Cardiac septum (tissue), 1 donor: Measurements from ENCODE around the gene ST6GALNAC1. TPM values are rescaled to one million over a fixed set of nuclear protein-coding genes. Genes with fewer than 3 reads are reported as not detected.
"Not testable (repeated sequence)": the region's sequence is repeated elsewhere in the genome, so short reads cannot be mapped to it uniquely, and the experiment has no call there.

Experiments used
- DNase-seq: peaks from one replicate; pipeline ENCODE4 v3.0.0-alpha.2; 2020; ENCODE audit warnings: low spot score
- intact Hi-C: fragments of 100-400 bp; cut with DNase I; formaldehyde crosslinking; loops from one replicate; pipeline ENCODE4 v1.14.0; 2022
- total RNA-seq: library from RNA; stranded (reverse); fragmentation: NEBNext Ultra II Directional; extraction: Animal tissue kit (Norgen Biotek cat#: 25700); gene quantifications from one replicate; pipeline ENCODE4 v1.2.1, GENCODE V29; 2021
- donor health status: DM: no; HTN: no; CAD: no.

ST6GALNAC1 gene
- total RNA-seq, 1 donor from 2014 or later = 1.9 TPM

GRCh38 chr17:76625496-76625895 lies 18.1 kb downstream of the ST6GALNAC1 start:
- intact Hi-C loops = loop anchor here (2.0 to 10.0 kb wide), 3 partner anchors 49 to 103 kb away; no protein-coding TSS in a partner anchor

DNA sequence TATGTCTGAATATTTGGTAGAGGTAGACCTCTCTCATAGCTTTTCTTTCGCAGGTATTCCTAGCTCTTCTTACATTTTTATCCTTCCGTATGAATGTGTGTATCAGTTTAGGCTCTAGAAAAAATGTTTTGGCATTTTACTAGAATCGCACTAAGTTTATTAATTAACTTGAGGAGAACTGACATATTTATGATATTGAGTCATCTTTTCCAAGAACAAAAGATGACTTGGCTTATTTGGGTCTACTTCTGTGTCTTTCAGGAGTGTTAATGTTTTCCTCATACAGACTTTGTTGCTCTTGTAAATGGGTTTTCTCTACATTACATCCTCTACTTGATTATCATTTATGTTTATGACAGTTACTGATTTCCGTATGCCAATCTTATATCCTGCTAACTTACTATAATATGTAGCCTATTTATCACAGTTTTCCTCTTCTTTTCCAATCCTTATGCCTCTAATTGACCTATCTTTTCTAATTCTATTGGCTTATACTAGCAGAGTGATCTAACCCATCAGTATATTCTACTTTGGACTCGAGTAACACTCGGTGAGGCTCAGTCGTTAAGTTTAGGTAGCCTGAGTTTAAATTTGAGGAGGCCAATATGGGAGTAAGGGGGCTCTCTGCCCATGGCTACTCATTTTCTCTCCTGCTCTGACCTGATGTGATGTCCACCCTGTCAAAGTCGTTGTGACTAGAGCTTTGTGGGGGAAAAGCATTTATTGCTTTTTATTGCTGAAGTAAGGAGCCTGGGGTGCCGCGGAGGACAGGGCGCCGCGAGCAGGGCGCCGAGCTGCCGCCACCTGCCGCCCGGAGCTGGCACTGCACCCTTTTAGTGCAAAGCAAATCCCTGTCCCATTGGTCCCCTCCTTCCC lies 20.0 kb downstream of the ST6GALNAC1 start:
- peak; percentile 91 for DNase-seq
- intact Hi-C loops = loop anchor here (2.0 to 10.0 kb wide), 3 partner anchors 51 to 101 kb away; no protein-coding TSS in a partner anchor

More at GRCh38 chr17:76625496-76625895, 18.1 kb downstream of the ST6GALNAC1 start:
- no peak for DNase-seq

DNA sequence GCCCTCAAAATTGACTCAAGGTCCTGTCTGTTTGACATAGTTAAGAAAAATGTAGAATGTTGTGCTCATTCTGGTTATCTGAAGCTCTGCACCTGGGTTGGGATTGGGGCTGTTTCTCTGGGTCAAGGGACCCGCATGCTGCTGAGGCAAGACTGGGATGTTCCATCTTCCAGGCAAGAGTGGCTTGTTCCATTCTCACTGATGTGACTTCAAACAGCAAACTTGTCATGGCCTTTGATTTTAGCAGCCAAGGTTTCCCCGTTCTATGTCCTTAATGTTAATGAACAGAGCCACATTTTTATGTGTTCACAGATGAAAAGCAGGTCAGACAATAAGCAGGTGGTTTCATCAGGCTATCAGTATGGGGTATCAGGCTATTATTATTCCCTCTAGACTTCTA lies 25.7 kb downstream of the ST6GALNAC1 start:
- DNase-seq = no peak
- intact Hi-C loops = no loop called here

DNA sequence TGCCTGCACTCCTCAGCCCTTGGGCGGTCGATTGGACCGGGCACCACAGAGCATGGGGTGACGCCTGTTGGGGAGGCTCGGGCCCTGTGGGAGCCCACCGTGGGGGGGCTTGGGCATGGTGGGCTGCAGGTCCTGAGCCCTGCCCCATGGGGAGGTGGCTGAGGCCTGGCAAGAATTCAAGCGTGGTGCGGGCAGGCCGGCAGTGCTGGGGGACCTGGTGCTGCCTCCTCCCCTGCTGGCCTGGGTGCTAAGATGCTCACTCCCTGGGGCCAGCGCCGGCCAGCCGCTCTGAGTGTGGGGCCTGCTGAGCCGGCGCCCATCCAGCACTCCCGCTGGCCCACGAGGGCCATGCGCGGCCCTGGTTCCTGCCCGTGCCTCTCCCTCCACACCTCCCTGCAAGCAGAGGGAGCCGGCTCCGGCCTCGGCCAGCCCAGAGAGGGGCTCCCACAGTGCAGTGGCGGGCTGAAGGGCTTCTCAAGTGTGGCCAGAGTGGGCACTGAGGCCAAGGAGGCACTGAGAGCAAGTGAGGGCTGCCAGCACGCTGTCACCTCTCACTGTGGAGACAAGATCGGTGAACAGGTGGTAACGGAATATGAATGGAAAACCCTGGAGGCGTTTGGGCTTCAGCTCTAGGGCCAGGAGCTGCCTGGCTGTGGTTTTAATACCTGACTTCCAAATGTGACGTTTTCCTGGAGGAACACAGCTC lies 28.5 kb downstream of the ST6GALNAC1 start:
- intact Hi-C loops = no loop called here
- no peak for DNase-seq

GRCh38 chr17:76614064-76614759 lies 29.3 kb downstream of the ST6GALNAC1 start:
- DNase-seq, intact Hi-C loops: not testable (repeated sequence)

DNA sequence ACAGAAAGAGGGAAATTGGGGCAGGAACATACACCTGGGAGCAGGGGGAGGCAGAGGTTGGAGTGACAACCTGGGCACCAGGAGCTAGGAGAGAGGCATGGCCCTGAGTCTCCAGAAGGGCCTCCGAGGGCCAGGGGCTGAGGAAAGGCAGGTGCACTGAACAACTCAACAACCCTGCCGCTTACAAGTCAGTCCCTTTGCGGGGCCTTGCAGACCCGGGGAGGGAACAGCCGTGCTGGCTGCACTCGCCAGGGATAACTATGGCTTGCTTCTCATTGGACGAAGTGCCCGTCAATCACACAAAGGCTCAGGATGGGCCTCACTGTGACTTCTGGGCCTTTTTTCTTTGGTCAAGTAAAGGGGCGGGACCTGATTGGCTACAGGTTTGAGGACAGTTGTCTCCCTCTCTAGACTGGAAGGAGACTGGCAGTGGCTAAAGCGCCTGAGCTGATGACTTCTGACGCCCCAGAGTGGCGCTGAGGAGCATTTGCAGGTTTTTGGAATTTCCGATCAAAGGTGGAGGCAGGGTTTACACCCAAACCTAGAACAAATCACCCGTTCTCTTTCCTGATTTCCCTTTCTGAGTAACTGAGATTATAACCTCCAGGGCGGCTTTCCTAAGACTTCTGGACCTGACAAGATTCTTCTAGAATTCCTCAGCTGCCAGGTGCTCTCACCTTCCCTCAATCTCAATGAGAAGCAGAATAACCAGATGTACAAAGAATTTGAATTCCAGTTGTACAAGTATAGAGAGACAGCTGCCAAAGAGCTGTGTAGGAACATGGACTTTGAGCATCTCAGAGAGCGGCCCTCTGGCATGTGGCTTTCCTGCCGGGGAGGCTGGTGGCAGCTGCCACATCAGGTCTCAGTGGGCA lies 30.3 kb downstream of the ST6GALNAC1 start:
- intact Hi-C loops = no loop called here
- no peak for DNase-seq

GRCh38 chr17:76612465-76612864 lies 31.1 kb downstream of the ST6GALNAC1 start:
- DNase-seq = no peak
- intact Hi-C loops = no loop called here

DNA sequence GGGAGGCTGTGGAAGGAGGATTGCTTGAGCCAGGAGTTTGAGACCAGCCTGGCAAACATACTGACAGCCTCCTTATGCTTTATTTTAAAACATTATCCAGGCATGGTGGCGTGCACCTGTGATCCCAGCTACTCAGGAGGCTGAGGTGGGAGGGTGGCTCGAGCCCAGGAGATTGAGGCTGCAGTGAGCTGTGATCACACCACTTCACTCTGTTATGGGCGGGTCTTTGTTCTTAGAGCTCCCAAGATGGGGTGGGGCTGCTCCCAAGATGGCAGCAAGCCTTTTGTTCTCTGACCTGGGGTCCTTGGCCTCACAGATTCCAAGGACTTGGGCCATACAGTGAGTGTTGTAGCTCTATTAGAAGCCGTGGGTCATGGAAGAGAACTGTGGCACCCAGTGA lies 31.8 kb downstream of the ST6GALNAC1 start:
- intact Hi-C loops = no loop called here

GRCh38 chr17:76611080-76611749 lies 32.3 kb downstream of the ST6GALNAC1 start:
- intact Hi-C loops, DNase-seq: not testable (repeated sequence)

More for the DNA sequence above, 31.8 kb downstream of the ST6GALNAC1 start:
- DNase-seq = no peak

DNA sequence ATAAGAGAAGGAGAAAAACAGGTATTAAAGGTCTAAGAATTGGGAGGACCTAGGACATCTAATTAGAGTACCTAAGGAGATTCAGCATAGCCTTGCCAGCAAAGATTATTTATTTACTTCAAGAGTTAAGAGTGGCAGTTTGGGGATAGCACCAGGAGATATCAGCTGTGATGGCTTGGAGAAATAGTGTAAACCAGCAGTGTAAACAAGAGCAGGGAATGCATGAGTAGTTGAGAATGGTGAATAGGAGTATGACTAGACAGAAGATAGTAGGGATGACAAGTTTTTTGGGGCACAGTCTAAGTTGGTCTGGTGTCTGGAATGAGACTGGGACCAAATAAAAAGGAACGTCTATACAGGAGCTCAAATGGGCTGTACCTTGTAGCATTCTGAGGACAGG lies 36.9 kb downstream of the ST6GALNAC1 start:
- intact Hi-C loops = not testable (repeated sequence)

GRCh38 chr17:76601065-76601464 lies 42.5 kb downstream of the ST6GALNAC1 start:
- no peak for DNase-seq
- intact Hi-C loops = no loop called here

More for the DNA sequence above, 36.9 kb downstream of the ST6GALNAC1 start:
- DNase-seq = not testable (repeated sequence)

- intact Hi-C loops = no loop called here
- DNase-seq = no peak
Measured at GRCh38 chr17:76599694-76600460, 43.7 kb downstream of the ST6GALNAC1 start.

- intact Hi-C loops = no loop called here
- no peak for DNase-seq
Measured at GRCh38 chr17:76598004-76598439, 45.5 kb downstream of the ST6GALNAC1 start.

GRCh38 chr17:76597156-76598003 lies 46.2 kb downstream of the ST6GALNAC1 start:
- intact Hi-C loops = no loop called here

GRCh38 chr17:76594690-76595089 lies 48.9 kb downstream of the ST6GALNAC1 start:
- intact Hi-C loops = no loop called here
- DNase-seq = no peak

More at GRCh38 chr17:76597156-76598003, 46.2 kb downstream of the ST6GALNAC1 start:
- no peak for DNase-seq

DNA sequence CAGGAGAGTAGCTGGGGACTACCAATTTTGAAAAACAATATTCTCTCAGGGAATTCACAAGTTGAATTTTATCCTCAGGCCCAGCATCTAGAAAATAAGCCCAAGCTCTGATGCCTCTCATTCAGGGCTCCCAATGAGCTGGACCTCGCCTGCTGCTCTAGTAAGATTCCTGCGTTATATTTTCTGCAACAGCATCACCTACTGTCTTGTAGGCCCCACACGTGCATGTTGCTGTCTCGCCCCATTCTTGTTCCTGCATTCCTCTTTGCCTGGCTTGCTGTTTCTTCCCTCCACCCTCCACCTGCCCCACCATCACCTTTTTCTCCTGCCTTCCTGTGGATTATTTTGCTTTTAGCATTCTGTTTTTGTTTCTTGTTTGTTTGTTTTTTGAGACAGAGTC lies 49.6 kb downstream of the ST6GALNAC1 start:
- intact Hi-C loops = no loop called here
- no peak for DNase-seq

- intact Hi-C loops = no loop called here
Measured at GRCh38 chr17:76593384-76593826, 50.2 kb downstream of the ST6GALNAC1 start.

More at GRCh38 chr17:76593384-76593826, 50.2 kb downstream of the ST6GALNAC1 start:
- DNase-seq = no peak
